HG03064 (cell line): Measurements from ENCODE around the gene ANKUB1.

Experiments used
- ATAC-seq: cut with Tn5 transposase; IDR thresholded peaks from one replicate; pipeline ENCODE4 v1.9.1; 2021; ENCODE audit warnings: low read depth; ENCODE audit not compliant: unreplicated experiment

The ANKUB1 gene

GRCh38 chr3:149810846-149811245, 18.5 kb upstream of the ANKUB1 start:
- no peak for ATAC-seq

DNA sequence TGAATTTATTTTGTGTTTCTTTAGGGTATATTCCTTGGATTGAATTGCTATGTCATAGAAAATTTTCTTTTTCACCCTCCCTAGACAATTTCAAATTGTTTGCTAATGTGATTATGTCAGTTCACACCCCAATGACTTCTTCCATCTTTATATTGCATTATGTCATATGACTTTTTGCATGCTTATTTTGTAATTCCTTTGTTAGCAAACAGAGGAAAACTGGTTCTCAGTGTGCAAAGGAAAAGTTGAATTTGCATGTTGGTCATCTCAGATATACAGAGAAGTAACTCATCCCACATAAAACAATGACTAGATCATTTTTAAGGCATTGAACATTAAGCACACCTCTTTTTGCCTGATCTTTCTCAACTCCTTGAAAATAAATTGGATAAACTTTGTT, 17.3 kb upstream of the ANKUB1 start:
- no peak for ATAC-seq

- no peak for ATAC-seq
These were observed 16.0 kb upstream of the ANKUB1 start for GRCh38 chr3:149808209-149808829.

DNA sequence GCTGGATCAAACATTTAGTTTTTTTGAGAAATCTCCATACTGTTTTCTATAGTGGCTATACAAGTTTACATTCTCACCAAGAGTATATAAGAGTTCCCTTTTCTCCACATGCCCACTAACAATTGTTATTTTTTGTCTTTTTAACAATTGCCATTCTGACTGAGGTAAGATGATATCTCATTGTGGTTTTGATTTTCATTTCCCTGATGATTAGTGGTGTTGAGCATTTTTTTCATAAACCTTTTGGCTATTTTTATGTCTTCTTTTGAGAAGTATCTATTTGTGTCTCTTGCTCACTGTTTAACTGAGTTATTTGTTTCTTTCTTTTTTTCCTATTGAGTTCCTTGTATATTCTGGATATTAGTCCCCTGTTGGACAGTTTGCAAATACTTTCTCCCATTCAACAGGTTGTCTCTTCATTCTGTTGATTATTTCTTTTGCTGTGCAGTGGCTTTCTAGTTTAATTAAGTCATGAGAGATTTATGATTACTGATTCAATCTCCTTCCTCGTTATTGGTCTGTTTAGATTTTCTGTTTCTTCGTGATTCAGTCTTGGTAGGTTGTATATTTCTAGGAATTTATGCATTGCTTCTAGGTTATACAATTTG, 13.9 kb upstream of the ANKUB1 start:
- no peak for ATAC-seq

DNA sequence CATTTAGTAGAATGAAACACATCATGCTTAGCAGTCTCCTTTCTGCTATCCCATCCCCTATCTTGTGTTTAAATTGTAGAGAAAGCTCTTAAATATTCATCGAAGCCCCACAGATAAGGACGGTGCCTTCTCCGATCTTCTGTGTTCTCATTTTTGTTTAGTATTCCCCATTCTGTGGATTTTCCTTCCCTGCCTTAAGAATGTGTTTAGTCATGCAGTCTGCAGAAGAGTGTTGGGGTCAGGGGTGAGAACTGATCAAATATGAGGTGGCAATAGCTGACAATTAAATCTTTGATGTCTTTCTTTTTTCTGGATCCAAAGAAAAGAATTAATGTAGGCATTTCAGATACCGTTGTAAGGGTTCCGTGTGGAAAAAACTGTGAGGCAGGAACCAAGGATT, 9.3 kb upstream of the ANKUB1 start:
- ATAC-seq: no peak

GRCh38 chr3:149801195-149801594, 8.8 kb upstream of the ANKUB1 start:
- ATAC-seq: no peak

- ATAC-seq: no peak
These were observed 8.3 kb upstream of the ANKUB1 start for GRCh38 chr3:149800693-149801092.

GRCh38 chr3:149796026-149796425, 3.7 kb upstream of the ANKUB1 start:
- ATAC-seq: no peak

DNA sequence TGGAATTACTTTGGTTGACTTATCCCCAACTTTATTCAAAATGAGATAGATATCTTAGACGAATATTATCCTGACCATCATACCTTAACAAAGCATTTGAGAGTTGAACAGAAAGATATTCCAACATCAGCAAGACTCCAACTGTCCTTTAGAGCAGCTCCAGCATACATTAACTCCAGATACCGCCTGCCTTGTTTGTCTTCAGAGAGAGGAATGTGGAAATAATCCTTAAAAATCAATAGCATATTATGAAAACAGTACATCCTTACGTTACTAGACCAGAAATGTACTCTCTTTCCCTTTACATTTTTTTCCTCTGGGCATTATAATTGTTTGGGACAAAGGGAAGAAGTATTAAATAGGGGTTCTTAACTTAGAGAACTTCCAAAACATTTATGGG, 1.7 kb downstream of the ANKUB1 start:
- no peak for ATAC-seq

GRCh38 chr3:149790268-149790667, 2.1 kb downstream of the ANKUB1 start:
- no peak for ATAC-seq

- ATAC-seq: no peak
These were observed 8.2 kb downstream of the ANKUB1 start for GRCh38 chr3:149784064-149784704.

- ATAC-seq: no peak
These were observed 8.8 kb downstream of the ANKUB1 start for GRCh38 chr3:149783576-149783975.

- no peak for ATAC-seq
These were observed 10.6 kb downstream of the ANKUB1 start for GRCh38 chr3:149781741-149782140.

DNA sequence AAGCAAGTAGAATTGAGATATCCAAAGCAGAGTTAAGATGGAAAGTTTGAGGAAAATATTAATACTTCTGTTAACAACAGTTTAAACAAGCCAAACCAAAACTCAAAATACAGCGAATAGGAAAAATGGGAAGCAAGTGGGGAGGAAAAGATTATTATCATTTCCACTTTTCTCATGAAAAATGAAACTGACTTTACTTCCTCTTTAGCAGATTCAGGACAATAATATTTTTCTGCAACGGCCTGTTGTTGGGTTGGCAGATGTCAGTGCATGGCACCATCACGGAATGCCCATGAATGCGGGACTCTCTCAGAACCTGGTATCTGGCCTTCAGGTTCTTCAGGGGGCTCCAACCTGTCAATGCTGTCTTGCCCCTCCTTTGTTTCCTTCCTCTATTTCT, 11.1 kb downstream of the ANKUB1 start:
- no peak for ATAC-seq

DNA sequence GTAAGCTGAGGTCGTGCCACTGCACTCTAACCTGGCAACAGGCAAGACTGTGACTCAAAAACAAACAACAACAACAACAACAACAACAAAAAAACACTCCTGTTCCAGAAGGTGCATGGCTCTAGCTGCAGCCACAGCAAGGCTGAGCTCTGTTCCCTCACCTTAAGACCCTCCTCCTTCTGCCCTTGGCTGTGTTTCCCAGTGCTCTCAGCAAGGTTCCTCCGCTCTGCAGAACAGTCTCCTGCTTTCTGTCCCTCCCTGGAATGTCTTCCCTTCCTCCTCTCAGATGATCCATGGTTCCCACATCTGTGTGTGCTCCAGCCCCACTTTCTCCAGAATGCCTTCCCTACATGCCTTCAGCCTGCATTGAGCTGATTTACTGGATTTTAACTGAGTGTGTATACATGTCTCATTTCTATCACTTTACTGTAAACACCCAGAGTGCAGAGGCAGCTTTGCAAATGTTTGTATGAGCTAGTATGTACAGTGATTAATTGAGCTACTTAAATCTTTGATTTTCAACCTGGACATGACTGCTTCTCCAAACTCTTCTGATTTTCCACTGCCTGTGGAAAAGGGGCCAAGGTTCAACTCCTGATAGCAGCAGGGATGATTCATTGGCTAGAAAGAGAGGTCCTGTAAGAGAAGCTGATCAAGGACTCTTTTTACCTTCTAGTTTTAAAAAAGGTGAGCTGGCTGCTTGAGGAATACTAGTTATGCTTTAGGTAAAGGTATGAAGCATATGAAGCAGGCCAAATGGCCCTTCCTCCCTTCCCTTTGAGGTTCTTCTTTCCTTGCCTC, 14.7 kb downstream of the ANKUB1 start:
- ATAC-seq: no peak

GRCh38 chr3:149776170-149776569, 16.2 kb downstream of the ANKUB1 start:
- no peak for ATAC-seq

DNA sequence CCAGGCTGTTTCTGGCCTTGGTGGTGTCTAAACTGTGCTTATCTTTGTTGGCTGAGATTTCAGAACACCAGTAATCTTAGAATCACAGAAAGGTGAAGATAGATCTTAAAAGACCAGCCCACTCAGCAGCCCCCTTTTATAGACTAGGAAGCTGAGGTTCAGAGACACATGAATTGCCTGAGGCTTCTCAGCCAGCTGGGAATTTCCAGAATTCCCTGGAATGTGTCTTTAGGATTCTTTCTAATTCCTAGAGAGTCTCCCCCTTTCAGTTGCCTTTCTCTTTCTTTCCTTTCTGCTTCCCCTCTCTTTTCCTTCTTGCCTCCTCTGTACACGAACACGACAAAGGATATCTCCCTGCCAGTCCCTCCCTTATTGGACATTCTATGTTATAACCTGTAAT, 19.5 kb downstream of the ANKUB1 start:
- ATAC-seq: no peak

DNA sequence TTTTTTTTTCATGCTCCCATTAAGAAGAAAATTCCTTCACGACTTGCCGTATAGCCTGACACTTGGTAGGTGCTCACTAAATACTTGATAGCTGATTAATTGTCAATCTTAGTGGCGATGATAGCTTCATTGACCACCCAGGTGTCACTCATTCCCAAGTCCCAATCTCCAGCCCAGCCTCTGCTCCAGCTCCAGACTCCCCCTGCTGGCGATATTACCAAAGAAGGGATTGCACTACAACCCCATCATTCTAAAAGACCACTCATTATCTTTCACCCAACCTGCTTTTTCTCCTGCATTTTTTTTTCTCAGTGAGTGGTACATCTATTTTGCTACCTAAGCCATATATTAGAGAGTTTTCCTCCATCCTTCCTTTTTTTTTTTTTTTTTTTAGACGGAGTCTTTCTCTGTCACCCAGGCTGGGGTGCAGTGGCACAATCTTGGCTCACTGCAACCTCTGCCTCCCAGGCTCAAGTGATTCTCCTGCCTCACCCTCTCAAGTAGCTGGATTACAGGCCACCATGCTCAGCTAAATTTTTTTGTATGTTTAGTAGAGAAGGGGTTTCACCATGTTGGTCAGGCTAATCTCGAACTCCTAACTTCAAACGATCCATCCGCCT, 20.6 kb downstream of the ANKUB1 start:
- no peak for ATAC-seq

DNA sequence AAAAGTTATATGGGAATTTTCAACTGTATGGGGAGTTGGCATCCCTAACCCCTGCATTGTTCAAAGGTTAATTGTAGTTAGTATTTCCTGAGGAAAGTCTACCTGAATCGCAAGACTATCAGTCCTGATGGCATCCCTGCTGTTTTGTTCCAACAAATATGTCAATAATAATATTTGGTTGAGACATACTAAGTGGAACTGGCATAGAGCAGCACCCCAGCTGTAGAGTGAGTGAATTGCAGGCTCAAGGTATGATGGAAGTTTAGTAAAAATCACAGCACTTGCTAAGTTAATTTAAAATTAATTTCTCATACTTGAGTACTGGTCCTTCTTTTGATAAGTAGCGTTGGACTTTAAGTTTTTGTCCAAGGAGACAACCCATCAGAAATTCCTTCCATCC, 22.1 kb downstream of the ANKUB1 start:
- no peak for ATAC-seq

GRCh38 chr3:149768704-149769103, 23.6 kb downstream of the ANKUB1 start:
- ATAC-seq: no peak

- ATAC-seq: no peak
These were observed 24.6 kb downstream of the ANKUB1 start for GRCh38 chr3:149767720-149768119.
